NCI-H146 treated with DMSO at 0.1 percent for 48 hours (cell line): ENCODE data around the gene SPHKAP.
"Not testable (repeated sequence)": the region's sequence is repeated elsewhere in the genome, so short reads cannot be mapped to it uniquely, and the experiment has no call there.

Experiments used
- DNase-seq: peaks from one replicate; lab custom pipeline; 2025; ENCODE audit not compliant: unreplicated experiment; lab: John Stamatoyannopoulos, UW

The SPHKAP gene

GRCh38 chr2:228040995-228041394, 140.5 kb downstream of the SPHKAP start:
- no peak for DNase-seq

- no peak for DNase-seq
Observed at GRCh38 chr2:228039752-228040534, 141.5 kb downstream of the SPHKAP start.

- DNase-seq = no peak
Observed at GRCh38 chr2:228038967-228039366, 142.5 kb downstream of the SPHKAP start.

- no peak for DNase-seq
Observed at GRCh38 chr2:228037915-228038314, 143.6 kb downstream of the SPHKAP start.

GRCh38 chr2:228023619-228024018, 157.9 kb downstream of the SPHKAP start:
- no peak for DNase-seq

GRCh38 chr2:228018311-228018710, 163.2 kb downstream of the SPHKAP start:
- no peak for DNase-seq

- DNase-seq = no peak
Observed at GRCh38 chr2:228017784-228018183, 163.7 kb downstream of the SPHKAP start.

GRCh38 chr2:228016402-228016801, 165.1 kb downstream of the SPHKAP start:
- DNase-seq = no peak

GRCh38 chr2:228015741-228016140, 165.7 kb downstream of the SPHKAP start:
- no peak for DNase-seq

GRCh38 chr2:227996366-227996765, 185.1 kb downstream of the SPHKAP start:
- DNase-seq = no peak

GRCh38 chr2:227990937-227991336, 190.6 kb downstream of the SPHKAP start:
- no peak for DNase-seq

GRCh38 chr2:227973241-227973640, 208.2 kb downstream of the SPHKAP start:
- no peak for DNase-seq

- no peak for DNase-seq
Observed at GRCh38 chr2:227971619-227972230, 209.8 kb downstream of the SPHKAP start.

GRCh38 chr2:227960317-227960716, 221.2 kb downstream of the SPHKAP start:
- no peak for DNase-seq

GRCh38 chr2:227942965-227943364, 238.5 kb downstream of the SPHKAP start:
- no peak for DNase-seq

- no peak for DNase-seq
Observed at GRCh38 chr2:227942021-227942420, 239.5 kb downstream of the SPHKAP start.

GRCh38 chr2:227939271-227940027, 242.0 kb downstream of the SPHKAP start:
- no peak for DNase-seq

GRCh38 chr2:227936249-227936648, 245.2 kb downstream of the SPHKAP start:
- not testable (repeated sequence) for DNase-seq

- DNase-seq = no peak
Observed at GRCh38 chr2:227933884-227934283, 247.6 kb downstream of the SPHKAP start.

GRCh38 chr2:227932403-227932802, 249.1 kb downstream of the SPHKAP start:
- no peak for DNase-seq

GRCh38 chr2:227932001-227932400, 249.5 kb downstream of the SPHKAP start:
- DNase-seq = no peak
